Measurements from ENCODE around the gene PRR19.
"Not testable (repeated sequence)": the region's sequence is repeated elsewhere in the genome, so short reads cannot be mapped to it uniquely, and the experiment has no call there.

Gene PRR19, protein sequence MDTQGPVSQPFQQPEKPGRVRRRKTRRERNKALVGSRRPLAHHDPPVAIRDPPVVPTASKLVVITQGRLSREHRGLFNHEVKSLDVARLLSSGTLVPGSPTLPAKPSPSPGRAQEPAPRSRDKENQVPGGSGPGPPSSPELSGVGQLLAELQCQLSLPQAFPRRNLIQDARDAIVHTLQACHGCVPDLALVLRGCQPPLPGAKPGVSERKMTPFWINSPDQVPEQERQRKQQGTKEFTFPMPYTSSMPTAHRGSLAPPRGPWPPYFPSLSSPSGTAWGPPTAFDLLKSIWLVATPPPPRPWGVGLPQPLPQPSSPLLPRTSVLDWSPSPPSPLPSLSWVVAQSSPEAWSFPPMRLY

DNA sequence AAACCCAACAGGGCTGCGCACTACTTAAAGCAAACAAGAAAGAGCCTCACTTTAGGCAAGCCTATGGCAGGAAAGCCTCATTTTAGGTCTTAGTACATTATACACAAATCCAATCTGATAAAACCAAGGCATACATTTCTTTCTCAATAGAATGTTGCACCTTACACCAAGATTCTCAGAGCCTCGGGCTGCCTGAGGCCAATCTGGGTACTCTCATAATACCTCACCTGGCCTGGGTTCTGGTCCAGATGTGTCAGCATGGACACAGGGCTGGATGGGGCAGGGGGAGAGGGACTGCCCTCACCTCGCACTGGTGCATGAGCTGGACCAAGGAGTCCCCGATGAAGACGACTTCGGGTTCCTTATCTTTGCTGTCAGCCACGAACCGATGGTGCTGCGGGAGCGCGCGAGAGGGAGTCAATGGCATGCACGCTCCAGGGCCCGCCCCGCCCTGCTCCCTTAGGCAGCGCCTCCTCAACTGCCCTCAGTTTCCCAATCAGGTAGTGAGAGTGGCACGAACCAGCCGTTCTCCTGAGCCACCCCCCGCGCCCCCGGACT, at the start of gene PRR19:
PRR19 (plus strand) TSS at position 487 of the 558 bp plus-strand sequence. CDS start 7,453 bp downstream, outside the sequence.
- DNase-seq (ENCODE audit: low read depth in 2 of 2), result no peak

DNA sequence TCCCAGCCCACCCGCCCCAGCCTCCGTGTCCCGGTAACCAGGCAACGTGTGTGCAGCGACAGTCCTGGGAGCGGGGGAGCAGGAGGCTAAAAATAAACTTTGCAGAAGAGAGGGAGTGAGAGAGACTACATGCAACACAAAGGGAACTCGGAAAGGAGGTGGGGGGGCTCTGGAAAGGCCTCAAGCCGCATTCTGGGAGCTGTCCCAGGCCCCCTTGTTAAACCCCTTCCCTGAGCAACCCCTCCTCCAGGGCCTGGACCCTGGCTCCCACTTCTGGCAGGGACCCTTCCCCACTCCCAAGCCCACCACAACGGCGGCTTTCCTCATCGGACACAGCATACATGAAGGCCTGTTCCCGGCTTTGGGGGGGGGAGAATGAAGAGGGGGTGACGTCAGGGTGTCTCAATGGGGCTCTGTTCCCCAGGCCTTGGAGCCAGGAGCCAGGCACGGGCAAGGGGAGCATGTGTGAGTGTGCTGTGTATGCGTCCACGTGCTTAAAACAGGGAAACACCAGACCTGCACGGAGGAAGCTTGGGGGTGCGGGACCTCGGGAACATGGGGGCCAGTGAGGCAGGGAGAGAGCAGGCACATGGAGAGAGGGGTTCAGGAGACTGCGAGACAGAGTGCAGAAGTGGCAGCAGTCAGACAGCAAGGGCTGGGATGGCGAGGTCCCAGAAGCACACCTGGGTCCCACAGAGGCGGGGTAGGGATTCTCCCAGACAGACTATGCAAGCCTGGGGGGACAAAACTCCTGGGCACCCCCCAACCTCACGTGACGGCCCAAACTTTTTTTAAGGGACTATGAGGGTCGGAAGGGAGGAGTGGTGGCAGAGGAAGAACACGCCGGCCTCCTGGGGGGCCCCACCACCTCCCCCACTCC, 49.3 kb upstream of the PRR19 start:
- DNase-seq (ENCODE audit: low read depth in 2 of 2), result no peak

DNA sequence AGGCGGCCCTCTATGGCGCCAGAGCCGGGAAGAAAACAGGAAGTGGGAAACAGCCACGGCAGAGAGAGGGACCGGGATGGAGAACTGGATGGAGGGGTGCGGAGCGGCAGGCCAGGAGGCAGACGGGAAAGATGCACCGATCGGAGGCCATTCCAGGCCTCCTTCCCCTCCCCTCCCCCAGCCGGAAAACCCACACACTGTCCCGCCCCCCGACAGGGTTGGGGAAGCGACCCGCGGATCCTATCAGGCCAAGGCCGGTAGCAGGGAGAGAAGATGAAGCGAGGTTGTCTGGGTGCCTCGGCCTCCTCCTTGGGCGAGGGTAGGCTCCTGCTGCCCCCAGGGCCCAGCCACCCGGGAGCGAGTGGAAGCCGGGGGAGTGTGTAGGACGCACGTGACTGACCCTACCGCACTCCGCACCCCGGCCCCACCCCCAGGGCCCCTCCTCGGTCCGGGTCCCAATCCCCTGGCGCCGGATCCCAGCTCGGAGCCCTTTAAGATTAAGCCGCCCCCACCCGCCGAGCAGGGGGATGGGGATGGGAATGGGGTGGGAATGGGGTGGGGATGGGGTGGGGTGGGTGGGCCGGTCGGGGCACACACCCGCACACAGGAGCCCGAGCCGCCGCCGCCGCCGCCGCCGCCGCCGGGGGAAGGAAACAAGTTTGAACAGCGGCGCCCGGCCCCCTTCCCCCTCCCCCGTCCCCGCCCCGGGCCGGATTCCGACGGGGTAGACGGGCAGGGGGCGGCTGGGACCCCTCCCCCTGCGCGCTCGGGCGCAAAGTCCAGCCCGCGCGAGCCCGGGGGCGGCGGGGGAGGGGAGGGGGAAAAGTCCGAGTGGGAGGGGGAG, 48.5 kb upstream of the PRR19 start:
- no peak for DNase-seq (ENCODE audit: low read depth in 2 of 2)

DNA sequence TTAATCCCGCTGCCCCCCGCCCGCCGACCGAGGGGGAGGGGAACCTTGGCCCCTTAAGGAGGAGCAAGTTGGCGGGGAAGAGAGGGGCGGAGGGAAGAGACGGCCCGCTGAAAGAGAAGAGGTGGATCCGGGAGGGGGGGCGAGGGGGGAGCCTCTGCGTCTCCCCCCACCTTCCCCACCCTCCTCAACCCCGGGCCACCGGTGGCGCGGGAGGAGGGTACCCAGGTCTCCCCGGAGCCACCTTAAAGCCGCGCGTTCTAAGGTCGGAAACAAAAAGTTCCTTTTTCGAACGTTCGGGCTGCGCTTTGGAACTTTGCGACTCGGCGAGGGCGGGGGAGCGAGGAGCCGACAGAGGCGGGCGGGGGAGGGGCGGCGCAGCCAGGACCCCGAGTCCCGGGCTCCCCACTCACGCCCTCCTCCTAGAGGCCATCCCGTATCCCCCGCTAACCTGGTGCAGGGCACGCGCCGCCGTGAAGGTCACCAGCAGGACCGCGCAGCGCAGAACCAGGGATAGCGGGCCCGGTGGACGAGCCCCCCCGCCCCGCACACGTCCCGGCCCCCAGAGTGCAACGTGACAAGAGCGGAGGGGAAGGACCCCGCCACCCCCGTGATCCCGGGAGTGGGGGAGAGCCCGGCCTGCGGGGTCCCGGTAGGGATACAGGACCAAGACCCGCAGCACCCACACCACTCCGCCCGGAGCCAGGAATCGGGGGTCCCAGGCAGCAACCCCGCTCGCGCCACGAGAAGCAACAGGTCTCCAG, 47.7 kb upstream of the PRR19 start:
- no peak for DNase-seq (ENCODE audit: low read depth in 2 of 2)

GRCh38 chr19:42254850-42255765, 46.8 kb upstream of the PRR19 start, which contains the start of gene ERF:
TSS of gene ERF (minus strand) at chr19:42255128. CDS start at chr19:42254999, 129 bp downstream.
- peak; percentile 72 to 74 for DNase-seq (ENCODE audit: low read depth in 2 of 2)

DNA sequence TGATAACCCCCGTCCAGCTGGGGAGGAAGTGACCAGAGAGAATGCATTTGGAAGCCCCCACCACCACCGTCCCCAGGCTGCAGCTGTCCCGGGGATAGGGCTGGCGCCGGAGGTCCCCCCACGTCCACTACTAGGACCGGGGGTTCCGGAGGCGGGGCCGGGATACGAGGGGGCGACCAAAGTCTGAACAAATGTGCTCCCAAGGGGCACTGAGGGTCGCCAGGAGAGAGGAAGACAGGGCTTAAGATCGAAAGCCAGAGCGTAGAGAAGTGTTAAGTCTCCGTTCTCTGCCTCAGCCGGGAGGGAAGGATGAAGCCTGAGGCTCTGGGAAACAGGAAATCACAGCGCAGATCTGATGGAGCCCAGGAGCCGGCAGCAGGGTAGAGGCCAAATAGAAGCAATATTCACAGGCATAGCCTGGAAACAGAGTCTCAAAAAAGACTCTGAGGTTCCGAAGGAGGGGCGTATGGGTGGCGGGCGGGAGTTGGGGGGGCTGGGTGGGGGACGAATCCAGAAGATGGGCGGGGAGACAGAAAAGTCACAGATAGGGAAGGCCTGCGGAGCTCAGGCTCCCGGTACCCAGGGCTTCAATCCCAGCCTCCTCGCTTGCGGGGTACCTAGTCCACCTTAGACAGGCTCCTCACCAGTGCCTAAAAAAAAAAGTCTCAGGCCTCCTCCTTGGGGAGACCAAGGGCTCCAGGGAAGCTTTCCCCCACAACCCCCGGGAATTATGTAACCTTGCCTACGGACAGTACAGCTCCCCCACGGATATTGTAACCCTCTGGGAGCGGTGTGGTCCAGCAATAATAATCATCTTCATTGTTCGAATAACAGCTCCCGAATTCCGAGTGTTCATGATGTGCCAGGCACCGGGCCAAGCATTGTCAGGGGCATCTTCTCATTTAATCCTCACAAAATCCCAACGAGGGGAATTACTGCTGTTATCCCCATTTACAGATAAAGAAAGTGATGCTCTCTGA, 45.9 kb upstream of the PRR19 start:
- no peak for DNase-seq (ENCODE audit: low read depth in 2 of 2)

DNA sequence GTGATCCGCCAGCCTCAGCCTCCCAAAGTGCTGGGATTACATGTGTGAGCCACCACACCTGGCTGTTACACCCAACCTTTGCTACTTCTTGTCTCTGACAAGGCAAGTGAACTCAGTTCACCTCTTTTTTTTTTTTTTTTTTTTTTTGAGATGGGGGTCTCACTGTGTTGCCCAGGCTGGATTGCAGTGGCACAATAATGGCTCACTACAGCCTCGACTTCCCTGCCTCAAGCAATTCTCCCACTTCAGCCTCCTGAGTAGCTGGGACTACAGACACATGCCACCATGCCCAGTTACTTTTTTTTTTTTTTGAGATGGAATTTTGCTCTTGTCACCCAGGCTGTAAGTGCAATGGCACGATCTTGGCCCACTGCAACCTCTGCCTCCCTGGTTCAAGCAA, 44.1 kb upstream of the PRR19 start:
- DNase-seq (ENCODE audit: low read depth in 2 of 2), result not testable (repeated sequence)

DNA sequence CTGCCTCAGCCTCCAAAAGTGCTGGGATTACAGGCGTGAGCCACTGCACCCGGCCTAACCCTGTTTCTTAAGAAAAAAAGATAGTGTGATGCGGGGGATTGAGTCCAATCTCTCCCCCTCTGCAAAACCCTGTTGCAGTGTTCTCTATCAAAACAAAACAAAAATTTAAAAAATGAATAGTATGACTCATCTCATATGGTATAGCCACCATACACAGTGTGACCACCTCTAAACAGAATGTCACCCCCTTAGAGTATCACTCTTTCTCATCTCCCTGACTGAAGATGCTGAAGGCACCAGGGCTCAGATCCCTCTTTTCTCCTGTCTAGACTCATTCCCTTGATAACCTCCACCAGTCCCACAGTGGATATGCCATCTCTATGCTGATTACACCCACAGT, 40.2 kb upstream of the PRR19 start:
- DNase-seq (ENCODE audit: low read depth in 2 of 2), result no peak

GRCh38 chr19:42266105-42266504, 35.8 kb upstream of the PRR19 start:
- DNase-seq (ENCODE audit: low read depth in 2 of 2), result not testable (repeated sequence)

DNA sequence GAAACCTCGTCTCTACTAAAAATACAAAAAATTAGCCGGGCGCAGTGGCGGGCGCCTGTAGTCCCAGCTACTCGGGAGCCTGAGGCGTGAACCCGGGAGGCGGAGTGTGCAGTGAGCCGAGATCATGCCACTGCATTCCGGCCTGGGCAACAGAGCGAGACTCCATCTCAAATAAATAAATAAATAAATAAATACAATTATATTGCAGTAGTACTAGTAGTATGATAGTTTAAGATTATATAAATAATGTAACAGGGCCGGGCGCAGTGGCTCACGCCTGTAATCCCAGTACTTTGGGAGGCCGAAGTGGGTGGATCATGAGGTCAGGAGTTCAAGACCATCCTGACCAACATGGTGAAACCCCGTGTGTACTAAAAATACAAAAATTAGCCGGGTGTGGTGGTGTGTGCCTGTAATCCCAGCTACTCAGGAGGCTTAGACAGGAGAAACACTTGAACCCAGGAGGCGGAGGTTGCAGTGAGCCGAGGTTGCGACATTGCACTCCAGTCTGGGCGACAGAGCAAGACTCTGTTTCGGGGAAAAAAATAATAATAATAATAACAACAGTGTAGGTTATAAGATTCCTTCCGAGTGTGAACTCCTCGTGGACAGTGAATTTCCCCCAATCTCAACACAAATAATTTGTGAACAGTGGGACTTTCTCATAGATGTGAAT, 34.9 kb upstream of the PRR19 start:
- not testable (repeated sequence) for DNase-seq (ENCODE audit: low read depth in 2 of 2)

- DNase-seq (ENCODE audit: low read depth in 2 of 2), result no peak
These were observed 34.2 kb upstream of the PRR19 start for GRCh38 chr19:42267644-42268141.

DNA sequence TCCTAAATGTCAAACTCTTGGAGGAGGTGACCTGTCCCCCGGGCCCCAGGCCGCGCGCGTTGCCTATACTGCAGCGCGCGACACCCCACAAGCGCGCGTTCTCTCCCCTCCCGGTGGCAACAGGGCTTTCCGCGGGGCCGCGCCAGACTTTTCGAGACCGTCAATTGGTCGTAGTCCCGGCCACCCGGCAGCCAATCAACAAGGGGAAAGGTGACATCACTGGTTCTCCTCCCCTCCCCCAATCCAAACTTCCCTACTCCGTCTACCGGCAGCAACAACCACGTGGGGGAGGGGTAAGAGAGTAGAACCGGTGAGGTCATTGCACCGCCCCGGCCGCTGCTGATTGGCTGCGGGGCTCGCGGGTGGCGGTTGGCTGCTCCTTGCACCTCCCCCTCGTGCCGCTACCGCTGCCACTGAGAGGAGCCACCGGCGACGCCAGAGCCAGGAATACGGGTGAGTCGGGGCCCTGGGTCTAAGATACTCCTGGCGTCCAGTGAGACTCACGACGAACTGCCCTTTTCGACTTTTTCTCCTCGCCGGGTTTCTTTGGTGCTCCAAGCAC, 33.7 kb upstream of the PRR19 start:
- peak; percentile 98 to 99 for DNase-seq (ENCODE audit: low read depth in 2 of 2)

DNA sequence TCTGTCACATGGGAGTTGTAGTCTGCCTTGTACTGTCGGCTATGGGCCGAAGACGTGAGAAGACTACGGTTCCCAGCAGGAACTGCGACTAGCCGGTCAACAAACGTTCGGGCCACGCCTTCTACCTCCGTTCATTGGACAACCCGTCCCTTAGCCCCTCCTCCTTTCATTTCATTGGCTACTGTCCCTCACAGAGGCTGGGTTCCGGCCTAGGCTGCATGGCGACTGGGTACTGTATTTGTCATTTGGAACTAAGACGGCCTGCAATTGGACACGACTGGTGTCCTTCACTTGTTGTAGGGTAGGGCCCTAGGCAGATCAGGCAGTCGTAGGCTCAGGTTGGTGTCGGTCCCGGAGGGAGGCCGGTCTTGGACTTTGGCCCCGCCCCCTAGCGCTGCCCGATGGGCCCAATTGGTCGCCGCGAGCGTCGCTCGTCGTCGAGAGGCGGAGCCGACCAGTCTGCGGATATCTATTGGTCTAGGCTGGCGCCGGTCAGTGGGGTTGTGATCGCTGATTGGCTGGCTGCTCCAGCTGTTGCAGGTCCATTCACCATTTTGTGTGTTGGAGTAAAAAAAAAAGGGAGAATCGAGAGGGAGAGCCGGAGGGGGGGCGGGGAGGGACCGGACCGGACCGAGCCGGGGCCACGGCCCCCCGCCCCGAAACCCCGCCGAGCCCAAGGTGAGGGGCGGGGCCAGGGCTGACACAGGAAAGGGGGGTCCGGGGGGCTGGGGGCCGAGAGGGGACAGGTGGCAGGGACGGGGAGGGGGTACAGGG, 33.0 kb upstream of the PRR19 start, which contains the start of gene CIC:
CIC (plus strand) TSS at position 549 of the 774 bp plus-strand sequence. CDS start 2,532 bp downstream, outside the sequence.
- peak; percentile 100 for DNase-seq (ENCODE audit: low read depth in 2 of 2)

DNA sequence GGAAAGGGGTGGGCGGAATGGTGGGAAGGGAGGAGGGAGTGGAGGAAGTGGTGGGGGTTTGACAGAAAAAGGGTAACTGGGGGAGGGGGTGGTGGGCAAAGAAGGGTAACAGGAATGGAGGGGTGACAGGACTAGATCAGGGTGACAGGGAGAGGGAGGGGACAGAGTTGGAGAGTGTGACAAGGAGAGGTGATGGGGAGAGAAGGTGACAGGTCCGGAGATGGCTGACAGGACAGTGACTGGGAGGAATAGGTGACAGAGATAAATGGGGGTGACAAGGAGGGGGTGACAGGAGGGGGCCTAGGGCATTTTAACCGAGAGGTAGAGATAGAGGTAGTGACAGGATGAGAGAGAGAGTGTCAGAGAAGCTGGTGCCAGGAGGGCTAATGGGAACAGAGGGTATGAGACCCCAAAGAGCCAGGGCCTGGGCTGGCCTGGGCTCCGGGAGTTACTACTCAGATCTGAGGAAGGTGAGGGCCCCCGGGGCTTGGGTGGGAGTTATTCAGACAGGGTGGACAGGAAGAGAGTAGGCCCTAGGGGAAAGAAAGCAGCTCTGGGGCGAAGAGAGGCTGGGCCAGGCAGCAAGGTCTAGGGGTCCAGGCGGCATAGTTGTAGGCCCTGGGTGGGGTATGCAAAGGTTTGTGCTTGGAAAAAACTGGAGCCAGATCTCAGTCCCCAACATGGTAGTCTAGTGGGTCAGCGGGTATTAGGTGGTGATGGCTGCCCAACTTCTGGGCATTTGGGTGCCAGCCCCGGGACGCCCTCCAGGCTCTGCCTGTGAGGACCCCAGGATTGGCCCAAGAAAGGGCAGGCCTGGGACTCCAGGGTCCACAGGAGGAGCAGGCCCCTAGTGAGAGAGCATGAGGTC, 32.2 kb upstream of the PRR19 start:
- no peak for DNase-seq (ENCODE audit: low read depth in 2 of 2)

- no peak for DNase-seq (ENCODE audit: low read depth in 2 of 2)
These were observed 31.4 kb upstream of the PRR19 start for GRCh38 chr19:42270346-42271044.

All from fibroblast of skin of left biceps (primary cell).